Ureter (tissue), 1 donor: ENCODE measurements around the gene LYRM1. TPM values are rescaled to one million over a fixed set of nuclear protein-coding genes. Genes with fewer than 3 reads are reported as not detected.
A peak's percentile ranks its signal among the peaks of the same experiment; 100 is the strongest.
"Not testable (repeated sequence)": the region's sequence is repeated elsewhere in the genome, so short reads cannot be mapped to it uniquely, and the experiment has no call there.

Experiments
- DNase-seq: peaks from one replicate; pipeline ENCODE4 v3.0.0-alpha.2; 2020; ENCODE audit warnings: low spot score
- total RNA-seq: library from RNA; stranded (reverse); gene quantifications from one replicate; pipeline ENCODE4 v1.2.4, GENCODE V29; 2023
- donor health status: DM: yes; HTN: yes; CAD: no.

LYRM1 gene
- total RNA-seq, 1 donor from 2014 or later, result 40.3 TPM

GRCh38 chr16:20901436-20902112 is 1.0 kb downstream of the LYRM1 start:
- DNase-seq, result peak; percentile 68

- DNase-seq, result no peak
Observed at GRCh38 chr16:20902426-20902825, 1.9 kb downstream of the LYRM1 start.

- no peak for DNase-seq
Observed at GRCh38 chr16:20903116-20903898, 2.7 kb downstream of the LYRM1 start.

- DNase-seq, result no peak
Observed at GRCh38 chr16:20903899-20904506, 3.4 kb downstream of the LYRM1 start.

- no peak for DNase-seq
Observed at GRCh38 chr16:20904507-20905081, 4.0 kb downstream of the LYRM1 start.

GRCh38 chr16:20905576-20905975 is 5.0 kb downstream of the LYRM1 start:
- no peak for DNase-seq

GRCh38 chr16:20906341-20907255 is 6.0 kb downstream of the LYRM1 start:
- DNase-seq, result no peak

- no peak for DNase-seq
Observed at GRCh38 chr16:20910781-20911321, 10.3 kb downstream of the LYRM1 start.

- DNase-seq, result no peak
Observed at GRCh38 chr16:20911361-20911760, 10.8 kb downstream of the LYRM1 start.

- no peak for DNase-seq
Observed at GRCh38 chr16:20916289-20916688, 15.7 kb downstream of the LYRM1 start.

- DNase-seq, result no peak
Observed at GRCh38 chr16:20916942-20917341, 16.4 kb downstream of the LYRM1 start.

GRCh38 chr16:20918486-20919239 is 18.1 kb downstream of the LYRM1 start:
- peak; percentile 49 for DNase-seq

- no peak for DNase-seq
Observed at GRCh38 chr16:20920091-20920490, 19.5 kb downstream of the LYRM1 start.

GRCh38 chr16:20920799-20921198 is 20.2 kb downstream of the LYRM1 start:
- DNase-seq, result no peak

- DNase-seq, result no peak
Observed at GRCh38 chr16:20923876-20924275, 23.3 kb downstream of the LYRM1 start.

GRCh38 chr16:20925751-20926150 is 25.2 kb downstream of the LYRM1 start:
- DNase-seq, result no peak

GRCh38 chr16:20928774-20929411 is 28.3 kb downstream of the LYRM1 start:
- DNase-seq, result no peak

GRCh38 chr16:20929676-20930364 is 29.2 kb downstream of the LYRM1 start:
- DNase-seq, result not testable (repeated sequence)

- no peak for DNase-seq
Observed at GRCh38 chr16:20930365-20930690, 29.8 kb downstream of the LYRM1 start.
